AG04450 (cell line): ENCODE results near the gene RNF8. TPM values are rescaled to one million over a fixed set of nuclear protein-coding genes. Genes with fewer than 3 reads are reported as not detected.
A peak's percentile ranks its signal among the peaks of the same experiment; 100 is the strongest.
"Not testable (repeated sequence)": the region's sequence is repeated elsewhere in the genome, so short reads cannot be mapped to it uniquely, and the experiment has no call there.

Source experiments
- CTCF ChIA-PET: fragments of 300-600, 350-600 bp; formaldehyde crosslinking; extraction: SDS; loops from one replicate; lab custom pipeline; 2022; ENCODE audit warnings: antibody characterized with exemption, inconsistent platforms; lab: Charles Lee
- POLR2A ChIA-PET: fragments of 350-600 bp; formaldehyde crosslinking; extraction: SDS; loops from one replicate; lab custom pipeline; 2021; ENCODE audit warnings: antibody characterized with exemption, inconsistent platforms; lab: Yijun Ruan, JAX
- DNase-seq: peaks from one replicate; pipeline ENCODE4 v3.0.0-alpha.2; 2011; ENCODE audit warnings: low read depth, low spot score
- H3K27ac ChIP-seq: one replicate; pipeline ENCODE4 v1.5.1; 2012; ENCODE audit warnings: low read depth, low read length, control low read depth
- H3K27me3 ChIP-seq: one replicate; pipeline ENCODE4 v1.6.0; 2012; ENCODE audit warnings: low read length; ENCODE audit not compliant: control insufficient read depth, insufficient read depth
- H3K4me3 ChIP-seq: 2 replicates; pipeline ENCODE4 v1.5.1; 2011; ENCODE audit warnings: mild to moderate bottlenecking, low read depth, low read length, control low read depth
- H3K9me3 ChIP-seq: 2 replicates; pipeline ENCODE4 v1.5.1; 2012; ENCODE audit warnings: low read length; ENCODE audit not compliant: control insufficient read depth, insufficient read depth
- CTCF ChIP-seq: IDR thresholded peaks from 2 replicates; pipeline ENCODE4 v1.5.1; 2011; ENCODE audit warnings: low read depth, low read length, control low read depth, inconsistent platforms
- polyA plus RNA-seq: library from polyadenylated mRNA; depleted of rRNA; stranded (reverse); fragments of >200 nt; gene quantifications from 2 replicates; pipeline ENCODE4 v1.2.3, GENCODE V29; 2011

Gene RNF8
- polyA plus RNA-seq, 1 experiment: 26.3 TPM

DNA sequence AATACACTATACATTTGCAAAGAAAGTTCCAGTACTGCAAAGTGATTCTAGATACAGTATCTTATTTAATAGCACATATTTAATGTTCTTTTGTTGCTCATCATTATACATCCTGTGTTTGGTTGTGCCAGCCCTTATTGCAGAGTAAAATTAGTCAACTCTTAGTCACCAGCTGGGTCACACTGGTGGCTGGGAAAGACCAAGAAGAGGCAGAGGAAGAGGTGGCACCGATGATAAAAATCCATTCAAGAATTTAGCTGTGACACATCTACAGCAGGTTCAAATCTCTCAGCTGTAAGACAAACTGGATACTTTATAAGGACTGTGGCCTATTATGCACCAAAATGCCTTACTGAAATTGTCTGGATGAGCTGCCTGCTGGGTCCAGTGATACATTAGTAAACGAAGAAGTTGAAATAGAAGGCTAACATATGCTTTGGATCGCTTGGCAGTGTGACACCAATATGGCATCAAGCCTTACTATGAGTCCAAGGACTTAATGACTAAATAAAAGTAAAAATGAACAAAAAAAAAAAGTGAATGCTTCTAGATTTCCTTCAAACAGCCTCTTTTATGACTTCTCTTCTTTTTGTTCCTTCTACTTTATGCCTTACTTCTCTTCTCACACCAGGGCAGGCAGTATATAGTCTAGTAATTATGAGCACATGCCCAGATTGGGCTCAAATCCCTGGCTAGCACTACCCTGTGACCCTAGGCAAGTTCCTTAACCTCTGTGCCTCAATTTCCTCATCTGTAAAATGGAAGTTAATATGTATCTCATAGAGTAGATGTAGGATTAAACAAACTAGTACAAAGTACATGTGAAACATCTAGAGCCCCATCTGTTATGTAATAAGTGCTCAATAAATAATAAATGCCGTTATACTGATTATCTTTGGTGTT lies 29.4 kb upstream of the RNF8 start:
- DNase-seq: no peak
- TF ChIP-seq CTCF: no peak
- Histone ChIP-seq H3K4me3 (no peak overlapping the region), H3K27me3 (no peaks in the 10 kb centered on the region), H3K27ac (peak overlapping the region; percentile 21), H3K9me3 (no peaks in the 10 kb centered on the region)
- ChIA-PET POLR2A (interaction anchor here (0.6 kb wide), 1 partner anchor 30 kb away, joined by 4 read pairs; no protein-coding TSS in a partner anchor), CTCF (interaction anchor here (0.6 to 2.2 kb wide), 23 partner anchors 9 to 818 kb away, joined by 3 to 34 read pairs (median 6); partner anchors contain the start of gene CMTR1)

GRCh38 chr6:37330345-37330744 lies 23.4 kb upstream of the RNF8 start:
- CTCF ChIA-PET, DNase-seq, H3K27me3 ChIP-seq, H3K27ac ChIP-seq, H3K4me3 ChIP-seq, H3K9me3 ChIP-seq, POLR2A ChIA-PET: not testable (repeated sequence)

- ChIA-PET POLR2A (no interaction called here), CTCF (no interaction called here)
- no peak overlapping the region for H3K27ac ChIP-seq
- no peak for DNase-seq
- H3K27me3 ChIP-seq: no peaks in the 10 kb centered on the region
- no peaks in the 10 kb centered on the region for H3K9me3 ChIP-seq
- no peak overlapping the region for H3K4me3 ChIP-seq
- TF ChIP-seq CTCF: no peak
Observed at GRCh38 chr6:37331047-37331446, 22.7 kb upstream of the RNF8 start.

GRCh38 chr6:37332894-37333293 lies 20.9 kb upstream of the RNF8 start:
- CTCF ChIA-PET: no interaction called here
- no peak for TF ChIP-seq CTCF
- POLR2A ChIA-PET: no interaction called here

GRCh38 chr6:37334047-37334446 lies 19.7 kb upstream of the RNF8 start:
- no peak for TF ChIP-seq CTCF
- CTCF ChIA-PET: interaction anchor here (0.8 kb wide), 1 partner anchor 8 kb away, joined by 3 read pairs; no protein-coding TSS in a partner anchor
- POLR2A ChIA-PET: no interaction called here
- no peak overlapping the region for H3K4me3 ChIP-seq
- no peaks in the 10 kb centered on the region for H3K9me3 ChIP-seq
- no peaks in the 10 kb centered on the region for H3K27me3 ChIP-seq
- no peak for DNase-seq
- no peak overlapping the region for H3K27ac ChIP-seq

More at GRCh38 chr6:37332894-37333293, 20.9 kb upstream of the RNF8 start:
- Histone ChIP-seq H3K9me3 (no peaks in the 10 kb centered on the region), H3K27ac (no peak overlapping the region), H3K4me3 (no peak overlapping the region), H3K27me3 (no peaks in the 10 kb centered on the region)
- no peak for DNase-seq

DNA sequence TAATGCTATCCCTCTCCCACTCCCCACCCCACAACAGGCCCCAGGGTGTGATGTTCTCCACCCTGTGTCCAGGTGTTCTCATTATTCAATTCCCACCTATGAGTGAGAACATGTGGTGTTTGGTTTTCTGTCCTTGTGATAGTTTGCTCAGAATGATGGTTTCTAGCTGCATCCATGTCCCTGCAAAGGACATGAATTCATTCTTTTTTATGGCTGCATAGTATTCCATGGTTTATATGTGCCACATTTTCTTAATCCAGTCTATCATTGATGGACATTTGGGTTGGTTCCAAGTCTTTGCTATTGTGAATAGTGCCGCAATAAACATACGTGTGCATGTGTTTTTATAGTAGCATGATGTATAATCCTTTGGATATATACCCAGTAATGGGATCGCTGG lies 15.5 kb upstream of the RNF8 start:
- POLR2A ChIA-PET, CTCF ChIA-PET, H3K27ac ChIP-seq, H3K27me3 ChIP-seq, H3K4me3 ChIP-seq, H3K9me3 ChIP-seq, DNase-seq: not testable (repeated sequence)
